Testis (tissue), 2 donors: ENCODE measurements around the gene DMRT2.

Experiments
- POLR2A ChIP-seq: fragments of 450-650 bp; IDR thresholded peaks from one replicate; pipeline ENCODE4 v1.6.1; 2017; ENCODE audit warnings: antibody characterized with exemption, mild to moderate bottlenecking, moderate library complexity
- TF ChIP-seq, protein P1 (sequence below), 3 experiments: fragments of 450-650 bp in 2 of 3; fragments of 200-600 bp in 1 of 3; sonication (generic) in 1 of 3; IDR thresholded peaks; one replicate each; pipeline ENCODE4 v1.5.1; 2016 to 2019; ENCODE audit warnings: antibody characterized with exemption in 3 of 3, mild to moderate bottlenecking in 2 of 3, moderate library complexity in 1 of 3

DNA sequence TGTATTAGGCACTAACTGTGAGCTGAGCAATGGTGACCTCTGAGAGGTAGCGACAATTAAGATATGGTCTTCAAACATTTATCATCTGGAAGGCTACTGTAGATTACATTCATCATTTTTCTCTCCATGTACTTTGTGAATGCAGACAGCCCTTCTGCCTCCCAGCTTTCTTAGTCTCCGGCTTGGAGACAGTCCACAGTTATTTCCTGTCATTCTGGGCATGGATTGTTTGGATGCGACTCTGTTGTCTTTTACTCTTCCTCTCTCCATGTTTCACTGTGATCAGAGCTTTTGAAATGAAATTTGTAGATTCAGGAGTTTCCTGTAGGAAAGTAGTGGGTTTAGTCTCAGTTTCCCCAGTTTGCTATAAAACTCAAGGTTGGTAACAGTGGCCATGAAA, 20.5 kb downstream of the DMRT2 start:
- TF ChIP-seq, protein P1, sequence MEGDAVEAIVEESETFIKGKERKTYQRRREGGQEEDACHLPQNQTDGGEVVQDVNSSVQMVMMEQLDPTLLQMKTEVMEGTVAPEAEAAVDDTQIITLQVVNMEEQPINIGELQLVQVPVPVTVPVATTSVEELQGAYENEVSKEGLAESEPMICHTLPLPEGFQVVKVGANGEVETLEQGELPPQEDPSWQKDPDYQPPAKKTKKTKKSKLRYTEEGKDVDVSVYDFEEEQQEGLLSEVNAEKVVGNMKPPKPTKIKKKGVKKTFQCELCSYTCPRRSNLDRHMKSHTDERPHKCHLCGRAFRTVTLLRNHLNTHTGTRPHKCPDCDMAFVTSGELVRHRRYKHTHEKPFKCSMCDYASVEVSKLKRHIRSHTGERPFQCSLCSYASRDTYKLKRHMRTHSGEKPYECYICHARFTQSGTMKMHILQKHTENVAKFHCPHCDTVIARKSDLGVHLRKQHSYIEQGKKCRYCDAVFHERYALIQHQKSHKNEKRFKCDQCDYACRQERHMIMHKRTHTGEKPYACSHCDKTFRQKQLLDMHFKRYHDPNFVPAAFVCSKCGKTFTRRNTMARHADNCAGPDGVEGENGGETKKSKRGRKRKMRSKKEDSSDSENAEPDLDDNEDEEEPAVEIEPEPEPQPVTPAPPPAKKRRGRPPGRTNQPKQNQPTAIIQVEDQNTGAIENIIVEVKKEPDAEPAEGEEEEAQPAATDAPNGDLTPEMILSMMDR (IDR thresholded peaks at IDR 0.05), result no peak
- no peak for TF ChIP-seq POLR2A
